Left ventricle myocardium inferior (tissue), 1 donor: ENCODE results near the gene SLC17A2. TPM values are rescaled to one million over a fixed set of nuclear protein-coding genes. Genes with fewer than 3 reads are reported as not detected.
"Not testable (repeated sequence)": the region's sequence is repeated elsewhere in the genome, so short reads cannot be mapped to it uniquely, and the experiment has no call there.

Experiments used
- DNase-seq: peaks from one replicate; pipeline ENCODE4 v3.0.0-alpha.2; 2020
- H3K27ac ChIP-seq: fragments of 200-600 bp; replicated peaks from 2 replicates; pipeline ENCODE4 v1.8.0; 2021
- H3K27me3 ChIP-seq: fragments of 200-600 bp; 2 replicates; pipeline ENCODE4 v1.8.0; 2021; ENCODE audit warnings: low read depth
- H3K36me3 ChIP-seq: fragments of 200-600 bp; 2 replicates; pipeline ENCODE4 v1.8.0; 2021
- H3K4me1 ChIP-seq: fragments of 200-600 bp; 2 replicates; pipeline ENCODE4 v1.8.0; 2021
- H3K4me3 ChIP-seq: fragments of 200-600 bp; 2 replicates; pipeline ENCODE4 v1.8.0; 2021; ENCODE audit warnings: mild to moderate bottlenecking, moderate library complexity
- H3K9me3 ChIP-seq: fragments of 200-600 bp; replicated peaks from 2 replicates; pipeline ENCODE4 v1.8.0; 2021
- CTCF ChIP-seq: fragments of 200-600 bp; IDR thresholded peaks from 2 replicates; pipeline ENCODE4 v1.8.0; 2021; ENCODE audit warnings: antibody characterized with exemption, mild to moderate bottlenecking, borderline replicate concordance
- intact Hi-C: fragments of 100-400 bp; cut with micrococcal nuclease; formaldehyde crosslinking; loops from one replicate; pipeline ENCODE4 v1.11.0; 2022
- total RNA-seq: library from RNA; stranded (reverse); fragmentation: NEBNext Ultra II Directional; extraction: Animal tissue kit (Norgen Biotek cat#: 25700); gene quantifications from one replicate; pipeline ENCODE4 v1.2.1, GENCODE V29; 2021
- donor health status: DM: no; HTN: yes; CAD: no; lungs with severe emphysema.

Gene SLC17A2
- total RNA-seq, 1 donor from 2014 or later: not detected

DNA sequence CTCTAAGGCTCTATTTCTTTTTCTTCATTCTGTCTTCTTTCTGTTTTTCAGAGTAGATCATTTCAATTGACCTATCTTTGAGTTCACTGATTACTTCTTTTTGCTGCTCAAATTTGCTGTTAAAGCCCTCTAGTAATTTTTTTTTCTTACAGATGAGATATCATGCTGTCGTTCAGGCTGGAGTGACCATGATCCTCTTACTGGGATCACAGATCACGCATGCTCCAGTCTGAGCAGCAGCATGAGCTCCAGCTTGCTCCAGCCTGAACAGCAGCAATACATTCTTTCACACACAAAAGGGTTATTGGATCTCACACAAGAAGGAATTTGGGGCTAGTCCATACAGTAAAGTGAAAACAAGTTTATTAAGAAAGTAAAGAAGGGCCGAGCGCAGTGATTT, 19.8 kb upstream of the SLC17A2 start:
- TF ChIP-seq CTCF: no peak
- no peak for DNase-seq
- Histone ChIP-seq H3K9me3 (no peaks in the 10 kb centered on the region), H3K27me3 (no peaks in the 10 kb centered on the region), H3K4me1 (no peaks in the 10 kb centered on the region), H3K36me3 (no peaks in the 10 kb centered on the region), H3K4me3 (no peak overlapping the region), H3K27ac (no peak overlapping the region)
- intact Hi-C loops: no loop called here

DNA sequence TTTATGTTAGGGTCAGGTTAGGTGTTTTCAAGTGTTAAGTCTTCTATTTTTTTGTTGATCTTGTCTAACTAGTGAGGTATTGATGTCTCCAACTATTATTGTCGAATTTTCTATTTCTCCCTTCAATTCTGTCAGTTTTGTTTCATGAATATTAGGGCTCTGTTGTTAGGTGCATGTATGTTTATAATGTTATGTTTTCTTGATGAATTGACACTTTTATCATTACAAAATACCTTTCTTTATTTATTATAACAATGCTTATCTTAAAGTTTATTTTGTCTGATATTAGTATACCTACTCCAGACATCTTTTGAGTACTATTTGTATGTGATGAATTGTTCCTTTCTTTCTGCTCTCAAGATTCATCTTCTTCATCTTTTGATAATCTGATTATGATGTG, 19.2 kb upstream of the SLC17A2 start:
- H3K36me3 ChIP-seq: no peaks in the 10 kb centered on the region
- no peak for TF ChIP-seq CTCF
- no peaks in the 10 kb centered on the region for H3K27me3 ChIP-seq
- no peak overlapping the region for H3K4me3 ChIP-seq
- DNase-seq: no peak
- intact Hi-C loops: no loop called here
- H3K4me1 ChIP-seq: peaks cover 2% of the 10 kb centered on the region
- H3K9me3 ChIP-seq: no peaks in the 10 kb centered on the region
- no peak overlapping the region for H3K27ac ChIP-seq

GRCh38 chr6:25947492-25947891, 17.0 kb upstream of the SLC17A2 start:
- intact Hi-C loops, H3K4me1 ChIP-seq, H3K36me3 ChIP-seq, H3K27me3 ChIP-seq, H3K27ac ChIP-seq, DNase-seq, H3K9me3 ChIP-seq, H3K4me3 ChIP-seq: not testable (repeated sequence)

DNA sequence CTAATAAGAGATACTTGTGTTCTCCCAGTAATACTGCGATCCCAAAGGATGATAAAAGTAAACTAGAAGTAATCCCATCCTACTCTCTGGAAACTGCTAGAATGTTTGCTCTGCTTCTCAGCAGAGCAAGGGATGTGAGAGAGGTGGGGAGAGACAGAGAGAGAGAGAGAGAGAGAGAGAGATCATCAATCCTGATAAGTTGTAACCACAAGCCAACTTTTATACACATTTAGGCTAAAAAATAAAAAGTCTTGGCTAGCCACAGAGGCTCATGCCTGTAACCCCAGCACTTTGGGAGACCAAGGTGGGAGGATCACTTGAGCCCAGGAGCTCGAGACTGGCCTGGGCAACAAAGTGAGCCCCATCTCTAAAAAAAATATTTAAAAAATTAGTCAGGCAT, 16.1 kb upstream of the SLC17A2 start:
- Histone ChIP-seq H3K9me3 (no peaks in the 10 kb centered on the region), H3K27ac (no peak overlapping the region), H3K27me3 (no peaks in the 10 kb centered on the region), H3K4me1 (peaks cover 5% of the 10 kb centered on the region), H3K36me3 (no peaks in the 10 kb centered on the region), H3K4me3 (no peak overlapping the region)
- no peak for DNase-seq
- intact Hi-C loops: no loop called here
- TF ChIP-seq CTCF: no peak

- H3K27me3 ChIP-seq, H3K4me1 ChIP-seq, H3K27ac ChIP-seq, H3K9me3 ChIP-seq, H3K4me3 ChIP-seq, DNase-seq, intact Hi-C loops, H3K36me3 ChIP-seq: not testable (repeated sequence)
Measured at GRCh38 chr6:25945738-25946137, 15.2 kb upstream of the SLC17A2 start.

DNA sequence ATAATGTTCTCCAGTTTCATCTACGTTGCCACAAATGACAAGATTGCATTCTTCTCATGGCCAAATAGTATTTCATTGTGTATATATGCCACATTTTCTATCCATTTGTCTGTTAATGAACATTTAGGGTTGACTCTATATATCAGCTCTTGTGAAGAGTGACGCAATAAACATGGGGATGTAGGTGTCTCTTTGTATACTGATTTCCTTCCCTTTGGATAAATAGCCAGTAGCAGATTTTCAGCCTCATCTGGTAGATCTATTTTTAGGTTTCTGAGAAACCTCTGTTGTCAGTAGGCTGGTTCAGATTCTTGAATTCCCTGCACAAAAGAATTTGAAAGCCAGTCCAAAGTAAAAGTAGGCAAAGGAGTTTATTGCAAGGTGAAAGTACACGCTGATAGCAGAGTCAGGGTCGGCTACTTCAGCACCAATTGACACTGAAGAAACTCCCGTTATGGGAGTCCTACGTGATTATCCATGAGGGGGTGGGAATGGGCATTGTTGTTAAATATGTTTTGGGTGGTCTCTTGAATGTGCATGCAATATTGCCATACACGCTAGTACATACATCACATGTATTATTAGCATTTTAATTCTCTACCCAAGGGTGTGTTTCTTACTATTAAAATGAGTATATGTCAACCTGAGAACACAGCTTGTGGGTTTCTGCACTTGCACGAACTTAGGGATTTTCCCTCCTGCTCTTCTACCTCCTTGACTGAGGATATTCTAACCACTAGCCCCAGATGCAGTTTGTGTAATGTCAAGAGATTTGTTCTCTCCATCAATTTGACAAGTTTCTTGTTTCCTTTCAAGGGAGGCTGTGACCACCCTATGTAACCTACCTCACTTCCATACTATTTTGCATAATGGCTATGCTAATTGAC, 14.4 kb upstream of the SLC17A2 start:
- TF ChIP-seq CTCF: no peak
- no peak for DNase-seq
- intact Hi-C loops: no loop called here
- H3K4me1 ChIP-seq: peaks cover 5% of the 10 kb centered on the region
- H3K4me3 ChIP-seq: no peak overlapping the region
- no peaks in the 10 kb centered on the region for H3K36me3 ChIP-seq
- H3K27me3 ChIP-seq: no peaks in the 10 kb centered on the region
- no peaks in the 10 kb centered on the region for H3K9me3 ChIP-seq
- no peak overlapping the region for H3K27ac ChIP-seq
